ENCODE measurements around the gene ZDHHC8.

DNA sequence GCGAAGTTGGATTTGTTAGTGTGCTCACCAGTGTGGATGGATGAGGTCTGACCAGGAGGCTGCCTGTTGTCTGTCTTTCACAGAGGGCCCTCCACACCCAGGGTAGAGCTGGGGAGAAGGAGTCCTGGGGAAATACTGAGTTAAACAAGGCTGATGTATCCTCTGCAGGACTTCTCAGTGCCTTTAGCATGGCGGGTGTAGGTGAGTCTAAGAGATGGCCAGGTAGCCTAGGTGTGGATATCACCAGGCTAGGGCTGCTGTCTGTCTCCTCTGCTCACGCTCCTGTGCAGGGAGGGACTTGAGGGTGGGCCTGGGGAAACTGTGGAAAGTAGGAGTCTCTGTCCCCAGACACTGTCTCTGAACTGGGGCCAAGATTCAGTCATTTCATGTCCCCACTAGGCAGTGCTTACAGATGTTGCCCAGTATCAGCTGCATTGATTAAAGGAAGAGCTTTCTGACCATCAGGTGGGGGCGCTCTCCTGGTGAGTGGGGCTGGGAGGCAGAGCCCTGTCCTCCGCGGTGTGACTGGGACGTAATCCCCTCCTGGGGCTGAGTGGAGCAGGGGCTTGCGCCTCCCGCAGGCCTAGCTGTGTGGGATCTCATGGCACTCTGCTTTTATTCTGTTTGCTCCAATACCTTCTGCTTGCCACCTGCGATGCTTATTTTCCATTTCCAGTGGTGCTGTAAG, 54.7 kb downstream of the ZDHHC8 start:
- TF ChIP-seq CTCF (IDR thresholded peaks at IDR 0.05) = peak in 1 of 12 donors; percentile 13
- no peak for TF ChIP-seq POLR2A (IDR thresholded peaks at IDR 0.05)
